ENCODE results near the gene GLS.

Gene GLS

DNA sequence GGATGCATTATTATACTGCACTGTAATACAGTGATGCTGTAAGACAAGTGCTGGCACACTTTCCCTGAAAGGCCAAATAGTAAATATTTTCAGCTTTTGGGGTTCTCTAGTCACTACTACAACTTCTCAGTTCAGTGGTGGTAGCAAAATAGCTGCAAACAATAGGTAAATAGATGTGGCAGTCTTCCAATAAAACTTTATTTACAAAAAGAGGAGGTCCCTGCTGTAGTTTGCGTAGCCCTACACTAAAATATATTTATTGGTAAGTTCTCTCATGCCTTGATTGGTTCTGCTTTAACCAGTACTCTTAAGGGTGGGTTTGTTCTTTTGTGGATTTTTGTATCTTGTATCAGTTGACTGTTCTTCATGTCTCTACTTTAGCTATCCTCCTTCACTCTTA is 7.8 kb downstream of the GLS start:
- no peak for DNase-seq

DNA sequence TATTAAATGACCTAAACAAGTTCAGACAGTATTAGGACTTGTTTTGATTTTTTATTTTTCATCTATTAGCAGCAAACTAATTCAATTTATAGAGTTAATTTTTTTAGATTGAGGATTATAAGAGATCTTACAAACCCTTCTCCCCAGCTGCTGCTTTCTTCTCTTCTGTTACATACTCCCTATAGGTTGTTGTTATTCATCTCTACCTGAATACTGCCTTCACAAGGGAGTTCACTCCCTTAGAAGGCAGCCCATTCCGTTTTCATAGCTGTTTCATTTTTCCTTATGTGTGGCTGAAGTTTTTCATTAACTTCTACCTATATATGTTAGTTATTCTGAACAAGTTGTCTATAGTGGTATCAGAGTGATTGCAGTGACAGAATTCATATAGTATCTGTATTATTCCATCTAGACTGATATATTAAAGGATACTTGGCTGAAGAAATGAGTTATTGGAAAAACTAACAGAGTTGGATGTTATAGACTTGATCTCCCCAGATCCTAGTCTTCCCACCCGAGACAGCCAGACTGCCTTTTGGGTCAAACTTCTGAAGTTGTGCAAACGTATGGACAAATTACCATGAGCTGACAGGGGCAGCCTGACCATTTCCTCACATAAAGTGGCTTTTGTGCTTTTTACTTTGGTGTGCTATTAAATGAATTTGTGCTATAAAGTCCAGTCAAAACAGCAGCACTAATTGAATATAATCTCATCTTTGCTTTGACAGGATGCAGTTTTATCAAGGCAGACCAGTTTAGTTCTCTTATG is 8.7 kb downstream of the GLS start:
- no peak for DNase-seq

DNA sequence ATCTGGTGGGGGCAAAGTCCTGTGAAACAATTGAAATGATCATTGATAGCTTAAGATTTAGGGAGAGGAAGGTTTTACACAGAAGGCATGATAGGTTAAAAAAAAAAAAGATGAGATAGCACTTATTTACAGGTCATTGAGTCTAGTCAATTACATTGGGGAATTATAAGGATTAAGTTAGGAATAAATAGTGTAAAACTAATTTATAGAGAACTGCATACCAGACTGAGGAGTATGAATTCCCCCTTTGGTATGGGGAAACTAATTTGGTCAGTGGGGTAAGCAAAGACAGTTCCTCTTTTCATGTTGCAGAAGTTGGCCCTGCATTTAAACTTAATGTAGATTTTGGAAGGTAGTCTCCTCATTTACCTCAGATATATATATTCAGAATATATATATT is 10.8 kb downstream of the GLS start:
- DNase-seq = no peak

DNA sequence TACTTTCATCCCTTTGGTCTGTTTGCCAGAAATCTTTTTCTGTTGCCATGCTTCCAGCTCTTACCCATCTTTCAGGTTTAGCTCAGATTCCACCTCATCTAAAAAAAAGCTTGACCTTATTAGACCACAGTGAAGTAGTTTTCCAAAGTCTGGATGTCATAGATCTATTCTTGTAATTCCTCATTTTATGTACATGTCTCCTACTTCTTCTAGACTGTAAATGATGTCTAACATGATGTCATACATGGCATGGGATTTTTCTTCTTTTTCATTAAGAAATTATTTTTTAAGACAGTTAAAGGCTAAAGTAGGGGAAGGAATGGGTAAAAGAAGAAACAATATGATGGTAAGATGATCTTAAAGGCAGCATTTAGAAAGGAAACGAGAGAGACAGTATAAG is 11.3 kb downstream of the GLS start:
- DNase-seq = no peak

DNA sequence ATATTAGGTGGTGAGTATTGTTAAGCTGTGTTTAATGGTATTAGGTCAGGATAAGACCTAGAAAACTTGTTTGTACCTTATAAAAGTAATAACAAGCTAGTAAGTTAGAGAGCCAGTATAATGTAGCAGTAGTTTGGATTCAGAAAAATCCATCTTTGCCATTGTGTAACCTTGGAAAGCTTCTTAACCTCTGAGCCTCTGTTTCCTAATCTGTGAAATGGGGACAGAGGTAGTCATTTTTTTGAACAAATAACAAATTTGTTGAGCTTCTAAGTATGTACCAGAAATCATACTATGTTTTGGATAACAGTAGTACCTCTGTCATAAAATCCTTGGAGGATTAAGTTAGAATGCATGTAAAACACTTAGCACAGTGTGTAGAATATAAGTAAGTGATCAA is 12.5 kb downstream of the GLS start:
- DNase-seq = no peak

DNA sequence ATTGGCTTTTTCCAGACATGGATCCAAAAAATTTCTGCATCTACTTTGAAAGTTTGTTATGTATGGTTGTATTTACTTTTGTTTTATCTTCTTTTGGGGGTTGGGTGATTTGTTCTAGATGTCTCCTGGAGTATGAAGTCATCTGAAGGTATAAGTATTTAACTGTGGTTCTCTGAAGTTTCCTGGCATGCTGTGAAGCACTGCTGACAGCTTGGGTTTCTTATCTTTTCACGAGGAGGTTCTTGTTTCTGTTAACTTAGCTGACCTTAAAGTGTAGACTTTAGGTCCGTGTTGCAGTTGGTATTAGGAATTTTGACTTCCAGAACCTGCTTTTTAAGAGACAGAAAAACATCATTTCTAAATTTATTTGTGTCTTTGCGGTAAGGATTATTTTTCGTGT is 15.9 kb downstream of the GLS start:
- no peak for DNase-seq

DNA sequence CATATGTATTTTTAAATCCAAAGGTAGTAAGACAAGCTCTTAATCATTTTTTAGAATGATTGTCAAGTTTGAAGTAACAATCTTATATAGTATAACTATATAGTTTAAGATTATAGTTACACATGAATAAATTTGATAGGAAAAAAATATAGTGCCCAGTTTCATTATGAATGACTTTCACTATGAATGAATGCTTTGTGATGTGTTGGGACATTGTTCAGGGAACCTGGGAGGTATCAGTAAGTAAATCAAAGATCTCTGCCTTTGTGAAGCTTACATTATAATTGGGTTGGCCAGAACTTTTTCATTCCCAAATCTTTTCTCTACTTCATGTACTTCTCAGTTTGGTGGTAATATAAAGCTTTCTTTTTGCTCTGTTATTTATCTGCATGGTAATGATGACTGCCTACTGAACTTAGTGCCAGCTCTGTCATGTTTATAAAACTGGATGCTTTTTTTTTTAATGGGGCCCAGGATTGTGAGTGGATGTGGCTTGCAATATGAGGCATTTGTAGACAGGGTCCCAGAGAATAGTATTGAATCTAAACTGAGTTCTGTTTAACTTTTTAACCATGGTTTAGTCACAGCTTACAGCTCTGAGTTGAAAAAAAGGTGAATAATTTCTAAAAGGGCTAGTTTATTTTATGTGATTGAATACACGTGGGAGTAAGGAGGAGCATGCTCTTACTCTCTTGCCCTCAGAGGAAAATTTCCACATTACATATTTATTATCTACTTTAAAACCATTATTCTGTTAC is 23.3 kb downstream of the GLS start:
- no peak for DNase-seq

DNA sequence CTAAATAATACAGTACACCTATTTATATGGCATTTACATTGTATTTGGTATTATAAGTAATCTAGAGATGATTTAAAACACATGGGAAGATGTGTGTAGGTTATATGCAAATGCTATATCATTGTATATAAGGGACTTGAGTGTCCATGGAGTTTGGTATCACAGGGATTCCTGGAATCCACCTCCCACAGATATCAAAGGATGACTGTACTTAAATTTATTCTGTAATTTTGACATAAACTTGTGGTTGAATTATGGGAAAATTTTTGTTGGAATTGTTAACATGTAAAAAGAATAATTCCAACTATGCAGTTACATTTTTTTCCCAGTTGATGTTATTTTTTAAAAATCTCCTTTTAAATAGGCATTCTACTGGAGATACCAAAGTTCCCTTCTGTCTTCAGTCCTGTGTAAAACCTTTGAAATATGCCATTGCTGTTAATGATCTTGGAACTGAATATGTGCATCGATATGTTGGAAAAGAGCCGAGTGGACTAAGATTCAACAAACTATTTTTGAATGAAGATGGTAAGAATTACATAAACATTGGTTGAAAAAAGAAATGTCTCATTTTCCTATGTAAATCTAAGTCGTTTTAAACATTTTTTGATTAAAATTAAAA is 24.1 kb downstream of the GLS start:
- no peak for DNase-seq

DNA sequence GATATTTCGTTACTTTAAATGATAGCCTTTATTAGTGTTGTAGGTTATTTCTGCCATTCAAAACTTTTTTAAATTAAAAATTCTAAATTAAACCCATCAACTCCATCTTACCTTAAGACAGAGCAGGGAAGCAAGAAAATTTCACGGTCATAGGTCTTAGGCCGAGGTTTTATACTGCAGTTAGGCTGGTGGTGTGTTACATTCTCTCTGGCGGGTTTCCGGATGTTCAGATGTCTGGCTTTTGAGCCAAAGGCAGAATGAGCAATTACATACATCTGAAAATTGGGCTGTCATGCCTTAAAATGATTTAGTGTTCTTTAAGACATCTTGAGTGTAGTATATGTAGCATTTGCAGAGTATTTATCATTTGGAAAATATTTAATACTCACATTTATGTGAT is 27.9 kb downstream of the GLS start:
- no peak for DNase-seq

DNA sequence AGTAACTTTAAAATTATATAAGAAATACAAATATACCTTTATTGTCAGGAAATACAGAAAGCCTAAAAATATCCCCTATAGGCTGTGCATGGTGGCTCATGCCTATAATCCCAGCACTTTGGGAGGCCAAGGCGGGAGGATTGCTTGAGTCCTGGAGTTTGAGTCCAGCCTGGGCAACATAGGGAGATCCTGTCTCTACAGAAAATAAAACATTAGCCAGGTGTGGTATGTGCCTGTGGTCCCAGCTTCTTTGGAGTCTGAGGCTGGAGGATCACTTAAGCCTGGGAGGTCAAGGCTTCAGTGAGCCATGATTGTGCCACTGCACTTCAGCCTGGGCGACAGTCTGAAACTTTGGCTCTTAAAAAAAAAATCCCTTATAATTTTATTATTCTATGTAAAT is 29.1 kb downstream of the GLS start:
- DNase-seq = no peak

DNA sequence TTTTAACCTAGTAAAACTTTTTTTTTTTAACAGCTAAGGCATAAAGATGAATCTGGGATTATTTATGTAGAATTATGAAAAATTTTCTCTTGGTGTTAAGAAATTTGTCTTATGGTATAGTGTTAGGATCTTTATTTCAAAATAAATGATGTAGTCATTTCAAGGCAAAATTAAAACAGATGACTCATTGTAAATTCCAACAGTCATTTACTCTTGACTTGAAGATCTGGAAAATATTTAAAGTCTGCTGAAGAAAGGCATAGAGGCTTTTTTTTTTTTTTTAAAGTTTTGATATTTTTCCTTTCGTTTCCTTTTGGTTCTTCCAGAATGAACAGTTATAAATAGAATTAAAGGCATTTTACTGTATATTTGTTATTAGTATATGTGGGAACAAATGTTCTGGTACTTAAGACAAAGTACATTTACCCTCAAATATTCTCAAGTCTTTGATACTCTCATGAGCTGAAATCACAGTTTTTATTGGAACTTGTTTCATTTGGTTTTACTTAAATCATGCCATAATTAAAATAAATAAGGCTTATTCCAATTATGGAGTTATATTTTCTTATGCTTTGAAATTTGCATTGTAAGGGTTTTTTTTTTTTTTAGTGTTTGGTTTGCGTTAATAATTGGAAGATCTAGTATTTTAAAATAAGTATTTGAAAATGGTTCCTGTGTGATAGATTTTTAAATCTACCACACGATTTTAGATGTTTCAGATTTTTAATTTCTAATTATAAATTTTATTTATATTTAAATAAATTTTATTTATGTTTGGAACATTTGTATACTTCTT is 29.9 kb downstream of the GLS start:
- DNase-seq = no peak

DNA sequence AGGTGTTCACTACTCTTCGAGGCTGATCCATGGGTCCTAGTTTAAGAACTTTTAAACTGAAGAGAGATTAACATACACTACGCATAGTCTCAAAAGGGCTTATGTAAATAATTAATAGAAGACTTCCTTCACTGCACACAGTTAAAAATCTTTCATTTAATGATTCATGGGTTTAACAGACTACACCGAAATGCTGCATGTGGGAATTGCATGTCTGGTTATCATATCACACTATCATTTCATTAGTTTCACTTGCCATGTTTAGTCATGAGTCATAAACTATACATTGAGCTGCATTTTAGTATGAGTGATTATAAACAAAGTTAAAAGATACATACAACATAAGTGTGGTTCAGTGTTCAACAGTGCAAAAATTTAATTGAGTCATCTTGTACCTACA is 31.2 kb downstream of the GLS start:
- no peak for DNase-seq

DNA sequence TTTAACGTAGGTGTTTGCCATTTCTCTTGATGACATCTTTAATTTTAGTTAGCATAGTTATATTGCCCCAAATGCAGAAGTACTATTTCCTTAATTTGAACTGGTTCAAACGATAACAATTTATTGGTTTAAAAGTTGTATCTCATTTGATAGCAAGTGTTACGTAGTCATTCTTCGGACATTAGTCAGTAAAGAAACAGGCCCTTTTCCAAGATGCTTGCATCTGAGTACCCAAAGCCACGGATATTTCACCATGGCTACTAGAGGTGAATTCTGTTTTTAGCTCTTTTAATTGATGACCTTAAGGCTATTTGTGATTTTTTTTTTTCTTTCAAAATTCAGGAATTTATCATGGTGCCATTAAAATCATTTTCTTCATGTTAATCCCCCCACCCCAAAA is 32.1 kb downstream of the GLS start:
- no peak for DNase-seq

DNA sequence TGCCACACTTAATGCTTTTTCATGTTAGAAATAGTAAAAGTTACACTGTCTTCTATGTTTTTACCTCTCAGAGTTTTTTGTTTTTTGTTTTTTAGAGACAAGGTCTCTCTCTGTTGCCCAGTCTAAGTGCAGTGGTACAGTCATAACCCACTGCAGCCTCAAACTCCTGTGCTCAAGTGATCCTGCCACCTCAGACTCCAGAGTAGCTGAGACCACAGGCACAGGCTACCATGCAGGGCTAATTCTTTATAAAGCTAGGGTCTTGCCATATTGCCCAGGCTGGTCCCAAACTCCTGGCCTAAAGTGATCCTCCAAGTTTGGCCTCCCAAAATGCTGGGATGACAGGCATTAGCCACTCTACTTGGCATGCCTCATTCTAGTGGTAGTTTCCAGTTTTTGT is 33.1 kb downstream of the GLS start:
- no peak for DNase-seq

DNA sequence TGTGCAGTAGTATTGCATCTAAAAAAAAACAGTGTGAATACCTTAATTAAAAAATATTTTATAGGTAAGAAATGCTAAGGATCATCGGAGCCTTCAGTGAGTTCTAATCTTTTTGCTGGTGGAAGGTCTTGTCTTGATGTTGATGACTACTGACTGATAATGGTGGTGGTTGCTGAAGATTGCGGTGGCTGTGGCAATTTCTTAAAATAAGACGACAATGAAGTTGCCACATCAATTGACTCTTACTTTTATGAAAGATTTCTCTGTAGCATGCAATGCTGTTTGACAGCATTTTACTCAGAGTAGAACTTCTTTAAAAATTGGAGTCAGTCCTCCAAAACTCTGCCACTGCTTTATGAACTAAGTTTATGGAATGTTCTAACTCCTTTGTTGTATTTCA is 36.2 kb downstream of the GLS start:
- DNase-seq = no peak

DNA sequence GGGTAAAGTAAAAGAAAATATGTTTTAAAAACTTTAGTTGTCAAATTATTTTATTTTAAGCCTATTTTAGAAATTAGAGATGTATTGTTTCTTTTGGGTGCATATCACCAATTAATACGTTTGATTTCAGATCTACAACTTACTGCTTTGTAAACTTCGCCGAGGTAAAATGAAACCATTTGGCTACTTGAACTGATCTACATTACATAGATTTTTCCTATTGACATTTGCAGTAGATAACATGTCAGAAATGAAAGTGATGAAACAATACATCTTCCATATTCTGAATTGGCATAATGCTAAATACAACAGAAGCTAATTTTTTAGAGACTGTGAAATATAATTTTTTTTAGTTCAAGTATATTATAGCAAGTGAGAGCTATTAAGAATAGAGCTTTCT is 39.5 kb downstream of the GLS start:
- DNase-seq = no peak

DNA sequence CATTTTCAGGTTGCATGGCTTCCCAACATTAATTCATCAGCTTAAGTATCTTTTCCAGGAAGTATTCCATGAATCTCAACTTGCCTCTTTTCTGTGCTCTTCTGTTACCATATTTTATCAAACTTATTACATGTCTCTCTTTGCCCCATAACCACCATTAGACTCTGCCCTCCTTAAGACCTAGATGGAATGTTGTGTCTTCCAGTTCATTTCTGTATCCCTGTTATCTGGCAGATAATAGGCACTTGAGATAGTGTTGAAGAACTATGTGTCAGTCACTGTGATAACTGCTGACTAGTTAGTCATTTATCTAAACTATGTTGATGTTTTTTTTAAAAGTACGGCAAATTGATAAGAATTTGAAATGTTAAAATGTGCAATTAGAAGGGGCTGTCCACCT is 41.8 kb downstream of the GLS start:
- DNase-seq = no peak

DNA sequence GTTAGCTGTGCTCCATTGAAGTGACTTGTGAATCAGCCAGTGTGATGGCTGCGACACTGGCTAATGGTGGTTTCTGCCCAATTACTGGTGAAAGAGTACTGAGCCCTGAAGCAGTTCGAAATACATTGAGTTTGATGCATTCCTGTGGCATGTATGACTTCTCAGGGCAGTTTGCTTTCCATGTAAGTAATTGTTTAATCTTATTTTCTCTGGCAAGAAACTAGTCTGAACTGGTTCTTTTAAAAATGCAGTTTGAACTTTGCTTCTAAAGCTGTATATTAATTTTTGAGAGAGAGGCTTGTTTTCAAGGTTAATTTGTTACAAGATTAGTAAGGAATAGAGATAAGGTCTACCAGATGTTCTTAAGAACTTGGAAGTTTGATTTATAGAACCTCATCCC is 46.7 kb downstream of the GLS start:
- no peak for DNase-seq

DNA sequence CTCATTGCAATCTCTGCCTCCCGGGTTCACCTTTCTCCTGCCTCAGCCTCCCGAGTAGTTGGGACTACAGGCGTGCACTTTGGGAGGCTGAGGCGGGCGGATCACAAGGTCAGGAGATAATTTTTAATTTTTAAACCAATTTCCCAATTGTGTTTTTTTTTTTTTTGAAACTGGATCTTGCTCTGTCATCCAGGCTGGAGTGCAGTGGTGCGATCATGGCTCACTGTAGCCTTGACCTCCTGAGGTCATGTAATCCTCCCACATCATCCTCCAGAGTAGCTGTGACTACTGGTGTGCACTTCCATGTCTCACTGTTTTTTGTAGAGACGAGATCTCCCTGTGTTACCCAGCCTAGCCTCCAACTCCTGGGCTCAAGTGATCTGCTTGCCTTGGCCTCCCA is 49.3 kb downstream of the GLS start:
- DNase-seq = no peak

DNA sequence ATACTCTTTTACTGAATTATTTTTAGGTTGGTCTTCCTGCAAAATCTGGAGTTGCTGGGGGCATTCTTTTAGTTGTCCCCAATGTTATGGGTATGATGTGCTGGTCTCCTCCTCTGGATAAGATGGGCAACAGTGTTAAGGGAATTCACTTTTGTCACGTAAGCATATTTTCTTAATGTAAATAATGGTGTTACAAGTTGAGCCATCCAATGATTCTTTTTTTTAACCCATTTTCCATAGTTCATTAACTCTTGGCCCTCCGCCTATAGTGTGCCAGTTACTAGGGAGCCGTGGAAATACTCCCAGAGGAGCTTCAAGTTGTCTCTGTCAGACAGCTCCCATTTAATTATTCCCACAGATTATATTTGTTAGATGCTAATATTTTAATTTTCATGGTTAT is 49.8 kb downstream of the GLS start:
- DNase-seq = no peak

DNA sequence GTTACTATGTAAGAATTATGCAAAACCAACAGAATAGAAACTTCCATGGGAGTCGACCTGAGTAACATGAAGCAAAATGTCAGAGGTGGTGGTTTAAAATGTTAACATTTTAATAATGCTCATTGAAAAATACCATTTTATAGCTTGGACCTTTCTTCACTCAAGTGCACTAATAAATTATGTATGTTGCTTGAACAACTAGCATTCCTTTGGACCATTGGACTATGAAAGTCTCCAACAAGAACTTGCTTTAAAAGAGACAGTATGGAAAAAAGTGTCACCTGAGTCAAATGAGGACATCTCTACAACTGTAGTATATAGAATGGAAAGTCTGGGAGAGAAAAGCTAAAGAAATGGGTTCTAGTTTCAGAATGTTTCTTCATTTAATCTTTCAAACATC is 51.9 kb downstream of the GLS start:
- no peak for DNase-seq

DNA sequence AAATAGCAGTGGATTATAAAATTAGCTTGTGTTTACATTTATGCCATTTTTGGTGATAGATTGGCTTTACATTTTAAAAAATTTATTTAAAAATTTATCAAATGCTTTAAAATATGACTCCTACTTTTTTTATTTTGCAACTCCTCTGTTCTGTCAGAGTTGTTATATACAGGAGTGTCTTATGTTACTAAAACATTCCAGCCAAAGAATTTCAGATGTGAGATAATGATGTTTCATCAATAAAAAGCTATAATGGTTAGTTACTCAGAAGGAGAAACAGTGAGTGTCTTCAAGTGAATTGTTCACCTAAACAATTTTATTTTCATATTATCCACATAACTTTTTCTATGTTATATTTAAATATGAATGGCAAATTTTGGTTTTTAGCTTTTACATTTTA is 52.7 kb downstream of the GLS start:
- no peak for DNase-seq

DNA sequence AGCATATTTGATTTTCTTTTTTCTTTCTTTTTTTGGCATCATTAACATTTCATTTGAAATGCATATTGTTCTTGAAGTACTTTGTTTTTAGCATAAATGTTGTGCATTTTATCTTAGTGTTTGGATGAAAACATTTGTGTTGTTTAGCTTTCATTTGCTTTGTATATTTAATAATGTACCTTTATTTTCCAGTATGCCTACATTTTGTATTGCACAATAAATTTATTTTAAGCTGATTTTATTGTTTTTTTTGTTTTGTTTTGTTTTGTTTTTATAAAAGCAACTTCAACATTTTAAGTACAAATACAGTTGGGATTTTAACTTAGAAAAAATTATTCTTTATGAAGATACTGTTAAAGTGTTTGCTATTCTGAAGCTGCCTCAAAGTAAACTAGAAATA is 54.4 kb downstream of the GLS start:
- DNase-seq = no peak
